SIG-M5 treated with dmso at 0.1 percent for 504 hours (cell line): ENCODE results near the gene SLC2A9.
"Not testable (repeated sequence)": the region's sequence is repeated elsewhere in the genome, so short reads cannot be mapped to it uniquely, and the experiment has no call there.

Experiments
- DNase-seq: peaks from one replicate; lab custom pipeline; 2025; ENCODE audit not compliant: unreplicated experiment; lab: John Stamatoyannopoulos, UW

Gene SLC2A9

GRCh38 chr4:9999956-10000561, 21.2 kb downstream of the SLC2A9 start:
- DNase-seq = no peak

- DNase-seq = no peak
These were observed 23.4 kb downstream of the SLC2A9 start for GRCh38 chr4:9997886-9998285.

- DNase-seq = no peak
These were observed 24.8 kb downstream of the SLC2A9 start for GRCh38 chr4:9996319-9997110.

- no peak for DNase-seq
These were observed 26.9 kb downstream of the SLC2A9 start for GRCh38 chr4:9994246-9994847.

GRCh38 chr4:9989918-9990635, 31.2 kb downstream of the SLC2A9 start:
- DNase-seq = peak; percentile 34

GRCh38 chr4:9988933-9989332, 32.4 kb downstream of the SLC2A9 start:
- no peak for DNase-seq

- no peak for DNase-seq
These were observed 32.9 kb downstream of the SLC2A9 start for GRCh38 chr4:9988363-9988749.

GRCh38 chr4:9987749-9988362, 33.4 kb downstream of the SLC2A9 start:
- no peak for DNase-seq

GRCh38 chr4:9984621-9985020, 36.7 kb downstream of the SLC2A9 start:
- DNase-seq = no peak

- DNase-seq = no peak
These were observed 38.1 kb downstream of the SLC2A9 start for GRCh38 chr4:9983211-9983610.

- DNase-seq = not testable (repeated sequence)
These were observed 39.4 kb downstream of the SLC2A9 start for GRCh38 chr4:9981899-9982298.

GRCh38 chr4:9980898-9981297, 40.4 kb downstream of the SLC2A9 start:
- DNase-seq = no peak

- DNase-seq = no peak
These were observed 42.1 kb downstream of the SLC2A9 start for GRCh38 chr4:9979101-9979701.

GRCh38 chr4:9977518-9978031, 43.7 kb downstream of the SLC2A9 start:
- no peak for DNase-seq

GRCh38 chr4:9976781-9977180, 44.5 kb downstream of the SLC2A9 start:
- DNase-seq = no peak

GRCh38 chr4:9976293-9976692, 45.0 kb downstream of the SLC2A9 start:
- DNase-seq = no peak

GRCh38 chr4:9971711-9972110, 49.6 kb downstream of the SLC2A9 start:
- no peak for DNase-seq

GRCh38 chr4:9970399-9971011, 50.8 kb downstream of the SLC2A9 start:
- DNase-seq = no peak

- DNase-seq = no peak
These were observed 51.5 kb downstream of the SLC2A9 start for GRCh38 chr4:9969526-9970398.
